ENCODE results near the gene CUL5. TPM values are rescaled to one million over a fixed set of nuclear protein-coding genes. Genes with fewer than 3 reads are reported as not detected.
A peak's percentile ranks its signal among the peaks of the same experiment; 100 is the strongest.

CUL5 gene
- total RNA-seq, 1 experiment from 2014 or later: 75.4 TPM

DNA sequence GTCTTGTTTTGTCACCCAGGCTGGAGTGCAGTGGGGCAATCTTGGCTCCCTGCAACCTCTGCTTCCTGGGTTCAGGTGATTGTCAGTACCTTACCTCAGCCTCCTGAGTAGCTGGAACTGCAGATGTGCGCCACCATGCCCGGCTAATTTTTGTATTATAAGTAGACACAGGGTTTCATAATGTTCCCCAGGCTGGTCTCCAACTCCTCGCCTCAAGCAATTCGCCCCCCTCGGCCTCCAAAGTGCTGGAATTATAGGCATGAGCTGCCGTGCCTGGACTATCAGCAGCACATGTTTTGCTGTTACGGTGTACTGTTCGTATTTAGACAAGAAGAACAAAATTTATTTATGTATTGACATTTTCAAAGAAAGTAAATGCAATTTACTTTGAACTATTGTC, 45.6 kb upstream of the CUL5 start:
- intact Hi-C loops (cut with micrococcal nuclease; ENCODE audit: unreplicated experiment): no loop called here
- H3K36me3 Mint-ChIP-seq (ENCODE audit: insufficient read depth, unreplicated experiment): no peaks in the 10 kb centered on the region
- H3K4me3 Mint-ChIP-seq (ENCODE audit: unreplicated experiment): no peak overlapping the region
- H3K4me3 ChIP-seq (ENCODE audit: low read depth, low read length): no peak overlapping the region
- H3K27me3 Mint-ChIP-seq (ENCODE audit: insufficient read depth, unreplicated experiment): peaks cover 2% of the 10 kb centered on the region
- peaks cover 8% of the 10 kb centered on the region for H3K4me1 Mint-ChIP-seq (ENCODE audit: low read depth, unreplicated experiment)
- 0 out of 2 replicates have a peak, but pooled peaks cover 5% of the 10 kb centered on the region for H3K4me1 ChIP-seq
- 0 out of 2 replicates have a peak, but pooled peaks cover 4% of the 10 kb centered on the region for H3K27me3 ChIP-seq (replicated peaks; ENCODE audit: control insufficient read depth, insufficient read depth, low read length)
- H3K9me3 ChIP-seq: no peaks in the 10 kb centered on the region
- H3K27ac Mint-ChIP-seq (ENCODE audit: unreplicated experiment): no peak overlapping the region
- ChIA-PET POLR2A (no interaction called here), CTCF (no interaction called here)
- TF ChIP-seq, protein P1, sequence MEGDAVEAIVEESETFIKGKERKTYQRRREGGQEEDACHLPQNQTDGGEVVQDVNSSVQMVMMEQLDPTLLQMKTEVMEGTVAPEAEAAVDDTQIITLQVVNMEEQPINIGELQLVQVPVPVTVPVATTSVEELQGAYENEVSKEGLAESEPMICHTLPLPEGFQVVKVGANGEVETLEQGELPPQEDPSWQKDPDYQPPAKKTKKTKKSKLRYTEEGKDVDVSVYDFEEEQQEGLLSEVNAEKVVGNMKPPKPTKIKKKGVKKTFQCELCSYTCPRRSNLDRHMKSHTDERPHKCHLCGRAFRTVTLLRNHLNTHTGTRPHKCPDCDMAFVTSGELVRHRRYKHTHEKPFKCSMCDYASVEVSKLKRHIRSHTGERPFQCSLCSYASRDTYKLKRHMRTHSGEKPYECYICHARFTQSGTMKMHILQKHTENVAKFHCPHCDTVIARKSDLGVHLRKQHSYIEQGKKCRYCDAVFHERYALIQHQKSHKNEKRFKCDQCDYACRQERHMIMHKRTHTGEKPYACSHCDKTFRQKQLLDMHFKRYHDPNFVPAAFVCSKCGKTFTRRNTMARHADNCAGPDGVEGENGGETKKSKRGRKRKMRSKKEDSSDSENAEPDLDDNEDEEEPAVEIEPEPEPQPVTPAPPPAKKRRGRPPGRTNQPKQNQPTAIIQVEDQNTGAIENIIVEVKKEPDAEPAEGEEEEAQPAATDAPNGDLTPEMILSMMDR (IDR thresholded peaks at IDR 0.05; ENCODE audit: insufficient read depth in 1 of 2, low read depth in 1 of 2, low read length in 1 of 2, severe bottlenecking in 1 of 2, unreplicated experiment in 1 of 2): no peak
- no peaks in the 10 kb centered on the region for H3K36me3 ChIP-seq (ENCODE audit: control insufficient read depth, insufficient read depth, low read length)
- BruUV-seq (replicated peaks): no TSS peak
- no peak for DNase-seq
- H3K9me3 Mint-ChIP-seq (ENCODE audit: unreplicated experiment): no peaks in the 10 kb centered on the region

- H3K4me1 ChIP-seq: no peaks in the 10 kb centered on the region; the same call in 1 of the 2 replicates
- intact Hi-C loops (cut with micrococcal nuclease; ENCODE audit: unreplicated experiment): no loop called here
- no peak overlapping the region for H3K4me3 ChIP-seq (ENCODE audit: low read depth, low read length)
- Mint-ChIP-seq H3K27ac (ENCODE audit: unreplicated experiment) (no peak overlapping the region), H3K36me3 (ENCODE audit: insufficient read depth, unreplicated experiment) (no peaks in the 10 kb centered on the region), H3K4me1 (ENCODE audit: low read depth, unreplicated experiment) (no peaks in the 10 kb centered on the region), H3K4me3 (ENCODE audit: unreplicated experiment) (no peak overlapping the region), H3K27me3 (ENCODE audit: insufficient read depth, unreplicated experiment) (peaks cover 6% of the 10 kb centered on the region), H3K9me3 (ENCODE audit: unreplicated experiment) (no peaks in the 10 kb centered on the region)
- no TSS peak for BruUV-seq (replicated peaks)
- POLR2A ChIA-PET: no interaction called here
- DNase-seq: peak in 1 of 2 experiments; percentile 14
- H3K9me3 ChIP-seq: no peaks in the 10 kb centered on the region
- TF ChIP-seq, protein P1 (IDR thresholded peaks at IDR 0.05; ENCODE audit: insufficient read depth in 1 of 2, low read depth in 1 of 2, low read length in 1 of 2, severe bottlenecking in 1 of 2, unreplicated experiment in 1 of 2): peak in 1 of 2 experiments; percentile 19
- CTCF ChIA-PET: no interaction called here
- no peaks in the 10 kb centered on the region for H3K36me3 ChIP-seq (ENCODE audit: control insufficient read depth, insufficient read depth, low read length)
- H3K27me3 ChIP-seq (replicated peaks; ENCODE audit: control insufficient read depth, insufficient read depth, low read length): no peaks in the 10 kb centered on the region
Observed at GRCh38 chr11:107969219-107969618, 39.5 kb upstream of the CUL5 start.

DNA sequence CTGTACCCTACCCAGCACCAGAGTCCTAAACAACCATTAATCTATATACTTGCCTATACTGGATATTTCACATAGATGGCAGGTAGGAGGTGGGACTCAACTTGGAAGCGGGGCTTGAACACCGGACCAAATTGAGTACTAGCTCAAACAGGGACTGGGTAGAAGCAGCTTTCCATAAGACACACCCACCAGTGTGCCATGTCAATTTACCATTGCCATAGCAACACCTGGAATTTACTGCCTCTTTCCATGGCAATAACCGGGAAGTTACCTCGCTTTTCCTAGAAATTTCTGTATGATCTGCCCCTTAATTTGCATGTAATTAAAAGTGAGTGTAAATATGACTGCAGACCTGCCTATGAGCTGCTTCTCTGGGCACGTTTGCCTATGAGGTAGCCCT, 38.6 kb upstream of the CUL5 start:
- Mint-ChIP-seq H3K9me3 (ENCODE audit: unreplicated experiment) (no peaks in the 10 kb centered on the region), H3K4me1 (ENCODE audit: low read depth, unreplicated experiment) (no peaks in the 10 kb centered on the region), H3K27me3 (ENCODE audit: insufficient read depth, unreplicated experiment) (peaks cover 5% of the 10 kb centered on the region), H3K36me3 (ENCODE audit: insufficient read depth, unreplicated experiment) (no peaks in the 10 kb centered on the region), H3K4me3 (ENCODE audit: unreplicated experiment) (no peak overlapping the region), H3K27ac (ENCODE audit: unreplicated experiment) (no peak overlapping the region)
- Histone ChIP-seq H3K27me3 (replicated peaks; ENCODE audit: control insufficient read depth, insufficient read depth, low read length) (no peaks in the 10 kb centered on the region), H3K9me3 (no peaks in the 10 kb centered on the region), H3K4me3 (ENCODE audit: low read depth, low read length) (no peak overlapping the region), H3K4me1 (no peaks in the 10 kb centered on the region; the same call in 1 of the 2 replicates), H3K36me3 (ENCODE audit: control insufficient read depth, insufficient read depth, low read length) (no peaks in the 10 kb centered on the region)
- intact Hi-C loops (cut with micrococcal nuclease; ENCODE audit: unreplicated experiment): no loop called here
- CTCF ChIA-PET: interaction anchor here (0.6 to 0.8 kb wide), 2 partner anchors 39 to 208 kb away, joined by 3 to 4 read pairs; partner anchors contain the start of gene CUL5
- TF ChIP-seq, protein P1 (IDR thresholded peaks at IDR 0.05; ENCODE audit: insufficient read depth in 1 of 2, low read depth in 1 of 2, low read length in 1 of 2, severe bottlenecking in 1 of 2, unreplicated experiment in 1 of 2): no peak
- BruUV-seq (replicated peaks): no TSS peak
- POLR2A ChIA-PET: no interaction called here
- no peak for DNase-seq
